22Rv1 (cell line): Measurements from ENCODE around the gene GPHA2.
A peak's percentile ranks its signal among the peaks of the same experiment; 100 is the strongest.

Source experiments
- H3K27ac ChIP-seq: fragments of 450-650 bp; 2 replicates; pipeline ENCODE4 v1.5.1; 2017
- CTCF ChIP-seq: fragments of 450-650 bp; IDR thresholded peaks from 2 replicates; pipeline ENCODE4 v1.5.1; 2017; ENCODE audit warnings: mild to moderate bottlenecking
- ZFX ChIP-seq: fragments of 450-650 bp; IDR thresholded peaks from 2 replicates; pipeline ENCODE4 v1.6.1; 2017; ENCODE audit warnings: antibody characterized with exemption, borderline replicate concordance

GPHA2 gene

GRCh38 chr11:64887234-64887756 is 48.4 kb downstream of the GPHA2 start:
- TF ChIP-seq ZFX, result no peak

DNA sequence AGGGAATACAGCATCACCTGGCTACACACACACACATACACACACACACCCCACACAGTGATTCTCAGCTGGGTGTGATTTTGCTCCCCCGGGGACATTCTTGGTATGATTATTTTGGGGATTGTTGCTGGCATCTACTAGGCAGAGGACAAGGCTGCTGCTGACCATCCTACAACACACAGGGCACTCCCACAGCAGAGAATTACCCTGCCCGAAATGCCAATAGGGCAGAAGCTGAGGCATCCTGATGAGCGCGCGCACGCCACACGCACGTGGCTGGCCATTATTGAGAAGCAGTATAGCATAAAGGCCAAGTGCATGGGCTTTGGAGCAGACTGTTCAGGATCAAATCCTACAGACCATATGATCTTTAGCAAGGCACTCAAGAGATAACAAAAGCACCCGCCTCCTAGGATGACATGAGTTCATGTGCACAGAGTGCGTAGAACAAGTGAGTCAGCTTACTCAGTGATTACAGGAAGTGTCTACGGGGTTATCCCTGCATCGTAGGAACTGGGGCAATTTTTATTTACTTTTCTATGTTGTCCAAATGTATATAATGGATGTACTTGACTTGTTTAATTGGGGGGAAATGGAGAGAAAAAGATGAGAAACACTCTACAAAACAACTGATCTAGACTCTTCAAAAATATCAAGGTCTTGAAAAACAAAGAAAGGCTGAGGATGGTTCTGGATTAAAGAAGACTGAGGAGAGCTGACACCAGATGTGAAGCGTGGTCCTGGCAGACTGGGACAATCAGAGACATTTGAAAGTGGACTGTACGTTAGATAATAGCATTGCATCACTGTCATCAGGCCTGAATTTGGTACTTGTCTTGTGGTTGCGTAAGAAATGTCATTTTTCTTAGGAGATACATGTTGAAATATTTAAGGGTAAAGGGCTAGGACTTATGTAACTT is 50.1 kb downstream of the GPHA2 start:
- no peak overlapping the region for H3K27ac ChIP-seq
- no peak for TF ChIP-seq CTCF
- no peak for TF ChIP-seq ZFX

More at GRCh38 chr11:64887234-64887756, 48.4 kb downstream of the GPHA2 start:
- H3K27ac ChIP-seq, result peak overlapping the region; percentile 40
